ENCODE results near the gene MIER1.

GRCh38 chr1:66951513-66951912 is 26.7 kb downstream of the MIER1 start:
- TF ChIP-seq CTCF (IDR thresholded peaks at IDR 0.05), result no peak
- no peak for TF ChIP-seq EP300 (IDR thresholded peaks at IDR 0.05)

Measured in ovary (tissue), 3 donors.